GM12878 (cell line): ENCODE data around the gene CTRL. TPM values are rescaled to one million over a fixed set of nuclear protein-coding genes. Genes with fewer than 3 reads are reported as not detected.

Source experiments
- ATAC-seq: fragments of 200-7000 bp; cut with Tn5 transposase; 3 replicates; pipeline ENCODE4 v1.9.1; 2020; ENCODE audit warnings: mild to moderate bottlenecking, moderate library complexity
- BruUV-seq: library from RNA; stranded (reverse); fragments of 400-500 nt; replicated peaks from 2 replicates; lab custom pipeline; 2021; lab: Mats Ljungman, UMichigan
- CTCF ChIA-PET: fragments of 300-600 bp; sonication (Branson Sonifier 250); formaldehyde crosslinking; extraction: SDS; loops from one replicate; lab custom pipeline; 2021; ENCODE audit warnings: inconsistent platforms; lab: Yijun Ruan, JAX
- POLR2A ChIA-PET: fragments of 350-600 bp; formaldehyde crosslinking; extraction: SDS; loops from one replicate; lab custom pipeline; 2021; ENCODE audit warnings: inconsistent platforms; lab: Charles Lee
- RAD21 ChIA-PET: fragments of 300-600 bp; sonication (Branson Sonifier 250); formaldehyde crosslinking; loops from one replicate; lab custom pipeline; 2023; ENCODE audit warnings: antibody characterized with exemption; ENCODE audit not compliant: unreplicated experiment; lab: Charles Lee
- SMC1A ChIA-PET: fragments of 300-600 bp; sonication (Branson Sonifier 250); formaldehyde crosslinking; loops from one replicate; lab custom pipeline; 2023; ENCODE audit not compliant: unreplicated experiment, uncharacterized antibody; lab: Charles Lee
- DNase-seq: peaks from one replicate; pipeline ENCODE4 v3.0.0-alpha.2; 2011; ENCODE audit warnings: low read depth, low spot score
- FAIRE-seq: peaks from 3 replicates; lab custom pipeline; 2011; peaks lifted over from hg19 to GRCh38; lab: Jason Lieb, UNC
- H2AFZ ChIP-seq: 2 replicates; pipeline ENCODE4 v1.6.0; 2011; ENCODE audit warnings: low read depth, low read length, control low read depth; ENCODE audit not compliant: control insufficient read depth
- H3K27ac ChIP-seq: 2 replicates; pipeline ENCODE4 v1.5.1; 2011; ENCODE audit warnings: control low read depth; ENCODE audit not compliant: control insufficient read depth, insufficient read depth
- H3K27me3 ChIP-seq, 2 experiments: replicated peaks in 1 of 2; 2 replicates each; pipeline versions ENCODE4 v1.6.0 to v1.6.1; 2011; ENCODE audit warnings: low read length in 1 of 2; ENCODE audit not compliant: control insufficient read depth in 2 of 2, insufficient read depth in 2 of 2
- H3K36me3 ChIP-seq, 2 experiments: 2 replicates each; pipeline ENCODE4 v1.5.1; 2011; ENCODE audit warnings: low read length in 1 of 2; ENCODE audit not compliant: control insufficient read depth in 2 of 2, insufficient read depth in 2 of 2
- H3K4me1 ChIP-seq: 2 replicates; pipeline ENCODE4 v1.6.1; 2011; ENCODE audit warnings: mild to moderate bottlenecking, low read length, moderate library complexity, mixed read lengths; ENCODE audit not compliant: control insufficient read depth, insufficient read depth
- H3K4me2 ChIP-seq: 2 replicates; pipeline ENCODE4 v1.6.0; 2011; ENCODE audit warnings: control low read depth; ENCODE audit not compliant: control insufficient read depth, insufficient read depth
- H3K4me3 ChIP-seq: fragments of 200-600 bp; sonication (generic); 2 replicates; pipeline ENCODE4 v1.5.1; 2016
- H3K79me2 ChIP-seq: 2 replicates; pipeline ENCODE4 v1.6.0; 2011; ENCODE audit warnings: low read length; ENCODE audit not compliant: control insufficient read depth, insufficient read depth
- H3K9ac ChIP-seq: 2 replicates; pipeline ENCODE4 v1.8.0; 2011; ENCODE audit warnings: low read length, control low read depth, mixed read lengths; ENCODE audit not compliant: control insufficient read depth, insufficient read depth
- H3K9me3 ChIP-seq: replicated peaks from 3 replicates; pipeline ENCODE4 v1.5.1; 2011; ENCODE audit warnings: mild to moderate bottlenecking, low read length; ENCODE audit not compliant: control insufficient read depth, insufficient read depth
- H4K20me1 ChIP-seq: 2 replicates; pipeline ENCODE4 v1.6.0; 2011; ENCODE audit not compliant: control insufficient read depth, insufficient read depth
- ZNF384 ChIP-seq: IDR thresholded peaks from 2 replicates; pipeline ENCODE4 v1.6.1; 2012; ENCODE audit warnings: low read depth, mild to moderate bottlenecking, low read length, improper control_type of control experiment, borderline replicate concordance
- WGBS: methylation state at CpG from one replicate; pipeline ENCODE4 v1.1.6; 2016; ENCODE audit warnings: low lambda C conversion rate; ENCODE audit not compliant: insufficient replicate concordance, insufficient coverage; ENCODE audit errors: missing lambda C conversion rate; 5-methylcytosine and 5-hydroxymethylcytosine counted together
- in situ Hi-C: fragments of 300-500 bp; cut with MboI; formaldehyde crosslinking; loops from 9 replicates; pipeline ENCODE4 v1.14.3; 2018; ENCODE audit warnings: mixed read lengths
- intact Hi-C: fragments of 100-400 bp; cut with micrococcal nuclease; formaldehyde crosslinking; loops from one replicate; pipeline ENCODE4 v1.14.2; 2022; ENCODE audit not compliant: unreplicated experiment
- polyA plus RNA-seq, 11 experiments: library from polyadenylated mRNA; depleted of rRNA in 4 of 11; unstranded in 6 of 11; stranded (reverse) in 5 of 11; fragments of >200 nt; fragmentation: Nextera tagmentation in 4 of 11; fragmentation: Illumina TruSeq in 1 of 11; extraction: Ambion mirVana in 4 of 11; extraction: Trizol in 1 of 11; gene quantifications; 1 replicate in 1 of 11; 2 replicates in 10 of 11; pipeline versions ENCODE4 v1.2.1 to v1.2.3, GENCODE V29; 2011 to 2016; ENCODE audit warnings: inconsistent platforms in 2 of 11, missing spikeins in 2 of 11, low read depth in 1 of 11
- total RNA-seq, 4 experiments: library from RNA; depleted of rRNA in 3 of 4; stranded (reverse); fragments of >200 nt in 3 of 4; fragmentation: Illumina TruSeq in 1 of 4; extraction: Trizol in 1 of 4; gene quantifications; 2 replicates each; pipeline versions ENCODE4 v1.2.1 to v1.2.3, GENCODE V29; 2013 to 2021
- TF ChIP-seq, protein P1 (sequence below): fragments of 450-650 bp; IDR thresholded peaks from 2 replicates; pipeline ENCODE4 v1.6.1; 2018; ENCODE audit warnings: borderline replicate concordance, mild to moderate bottlenecking; ENCODE audit not compliant: partially characterized antibody

Gene CTRL
- total and polyA plus RNA-seq, 10 of the 15 experiments (the other 5 are each of a cell fraction or from before 2014, with no cell fraction given): 1.1 to 4.9 (median 2.6) TPM

DNA sequence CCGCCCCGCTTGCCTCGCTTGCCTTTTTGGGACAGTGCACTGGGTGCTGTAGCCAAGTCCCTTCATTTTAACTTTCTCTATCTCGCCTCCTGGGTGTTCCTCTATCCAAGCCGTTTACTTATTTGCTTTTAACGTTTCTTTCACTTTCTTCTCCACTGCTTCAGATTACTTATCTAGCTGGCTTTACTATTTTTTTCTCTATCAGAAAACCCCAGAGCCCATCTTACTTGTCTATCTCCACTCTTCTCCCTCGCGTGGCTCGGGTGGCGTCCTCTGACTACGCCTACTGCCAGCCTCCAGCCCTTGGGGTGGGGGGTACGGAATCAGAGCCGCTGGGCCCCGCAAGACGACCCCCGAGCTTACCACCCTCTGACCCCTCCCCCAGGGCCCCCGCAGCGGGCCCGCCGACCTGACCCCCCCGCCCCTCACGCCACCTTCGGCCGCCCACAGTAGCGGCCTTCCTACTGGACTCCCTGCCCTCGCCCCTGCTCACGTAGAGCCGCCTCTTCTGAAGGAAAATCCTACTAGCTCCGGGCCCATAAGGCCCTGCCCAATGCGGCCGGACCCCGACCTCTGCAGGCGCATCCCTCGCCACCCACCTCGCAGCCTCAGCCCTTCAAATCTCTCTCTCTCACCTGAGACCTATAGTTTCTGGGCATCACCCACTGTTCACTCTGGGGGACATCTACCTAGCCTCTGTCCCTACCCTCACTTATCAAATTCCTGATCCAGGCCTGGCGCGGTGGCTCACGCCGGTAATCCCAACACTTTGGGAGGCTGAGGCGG is 37.8 kb upstream of the CTRL start:
- in situ Hi-C loops (no loop called here), intact Hi-C loops (loop anchor here (2.0 kb wide), 2 partner anchors 15 to 71 kb away; no protein-coding TSS in a partner anchor)
- Histone ChIP-seq H4K20me1 (no peaks in the 10 kb centered on the region), H3K4me2 (peak overlapping the region; percentile 96), H2AFZ (peak overlapping the region; percentile 89), H3K27me3 (no peaks in the 10 kb centered on the region), H3K9me3 (no peaks in the 10 kb centered on the region), H3K4me3 (peak overlapping the region; percentile 96), H3K27ac (peak overlapping the region; percentile 76), H3K9ac (peak overlapping the region; percentile 83), H3K36me3 (no peaks in the 10 kb centered on the region), H3K79me2 (peaks cover 20% of the 10 kb centered on the region), H3K4me1 (peaks cover 25% of the 10 kb centered on the region)
- FAIRE-seq (no peak), DNase-seq (no peak), ATAC-seq (no peak; the same call in 1 of the 3 replicates)
- ChIA-PET POLR2A (interaction anchor here (0.6 to 1.4 kb wide), 8 partner anchors 12 to 105 kb away, joined by 3 to 7 read pairs (median 4); partner anchors contain the start of gene PSMB10), RAD21 (interaction anchor here (1.0 to 2.0 kb wide), 3 partner anchors 15 to 105 kb away, joined by 3 to 10 read pairs (median 3); partner anchors contain the start of gene PSMB10), CTCF (interaction anchor here (0.6 to 0.9 kb wide), 4 partner anchors 16 to 86 kb away, joined by 3 to 4 read pairs (median 4); no protein-coding TSS in a partner anchor), SMC1A (interaction anchor here (1.3 kb wide), 1 partner anchor 68 kb away, joined by 3 read pairs; no protein-coding TSS in a partner anchor)
- BruUV-seq: no TSS peak
- WGBS: 37% methylated on average over 27 of the region's 40 CpGs
- TF ChIP-seq, protein P1, sequence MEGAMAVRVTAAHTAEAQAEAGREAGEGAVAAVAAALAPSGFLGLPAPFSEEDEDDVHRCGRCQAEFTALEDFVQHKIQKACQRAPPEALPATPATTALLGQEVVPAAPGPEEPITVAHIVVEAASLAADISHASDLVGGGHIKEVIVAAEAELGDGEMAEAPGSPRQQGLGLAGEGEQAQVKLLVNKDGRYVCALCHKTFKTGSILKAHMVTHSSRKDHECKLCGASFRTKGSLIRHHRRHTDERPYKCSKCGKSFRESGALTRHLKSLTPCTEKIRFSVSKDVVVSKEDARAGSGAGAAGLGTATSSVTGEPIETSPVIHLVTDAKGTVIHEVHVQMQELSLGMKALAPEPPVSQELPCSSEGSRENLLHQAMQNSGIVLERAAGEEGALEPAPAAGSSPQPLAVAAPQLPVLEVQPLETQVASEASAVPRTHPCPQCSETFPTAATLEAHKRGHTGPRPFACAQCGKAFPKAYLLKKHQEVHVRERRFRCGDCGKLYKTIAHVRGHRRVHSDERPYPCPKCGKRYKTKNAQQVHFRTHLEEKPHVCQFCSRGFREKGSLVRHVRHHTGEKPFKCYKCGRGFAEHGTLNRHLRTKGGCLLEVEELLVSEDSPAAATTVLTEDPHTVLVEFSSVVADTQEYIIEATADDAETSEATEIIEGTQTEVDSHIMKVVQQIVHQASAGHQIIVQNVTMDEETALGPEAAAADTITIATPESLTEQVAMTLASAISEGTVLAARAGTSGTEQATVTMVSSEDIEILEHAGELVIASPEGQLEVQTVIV: no peak
- peak; percentile 62; the same call in 1 of the 2 replicates for TF ChIP-seq ZNF384
